Colonic mucosa (tissue), 4 donors: ENCODE measurements around the gene SYNC. TPM values are rescaled to one million over a fixed set of nuclear protein-coding genes. Genes with fewer than 3 reads are reported as not detected.

Source experiments
- DNase-seq: peaks from one replicate; pipeline ENCODE4 v3.0.0-alpha.2; 2020
- H3K27ac ChIP-seq: fragments of 200-600 bp; one replicate; pipeline ENCODE4 v1.8.0; 2021
- H3K27me3 ChIP-seq: fragments of 200-600 bp; one replicate; pipeline ENCODE4 v1.8.0; 2021
- H3K36me3 ChIP-seq: fragments of 200-600 bp; one replicate; pipeline ENCODE4 v1.8.0; 2021
- H3K4me1 ChIP-seq: fragments of 200-600 bp; one replicate; pipeline ENCODE4 v1.8.0; 2021; ENCODE audit warnings: mild to moderate bottlenecking
- H3K4me3 ChIP-seq: fragments of 200-600 bp; one replicate; pipeline ENCODE4 v1.8.0; 2021
- H3K9ac ChIP-seq, 2 donors: one replicate each; pipeline ENCODE4 v1.7.0; 2013; ENCODE audit warnings: control low read depth in 2 of 2, low read depth in 2 of 2, low read length in 2 of 2
- H3K9me3 ChIP-seq: fragments of 200-600 bp; one replicate; pipeline ENCODE4 v1.8.0; 2021
- intact Hi-C: fragments of 100-400 bp; cut with DNase I; formaldehyde crosslinking; loops from one replicate; pipeline ENCODE4 v1.14.1; 2022
- total RNA-seq, 2 donors: library from RNA; stranded (reverse); fragmentation: NEBNext Ultra II Directional in 1 of 2; extraction: Animal tissue kit (Norgen Biotek cat#: 25700) in 1 of 2; gene quantifications; one replicate each; pipeline ENCODE4 v1.2.1, GENCODE V29; 2021
- TF ChIP-seq, protein P1 (sequence below): fragments of 200-600 bp; IDR thresholded peaks from one replicate; pipeline ENCODE4 v1.8.0; 2022; ENCODE audit warnings: antibody characterized with exemption, mild to moderate bottlenecking
- donor health status: healthy.
- donor health status: DM: no; HTN: no; CAD: no.
- donor health status: DM: no; HTN: no; CAD: no.

Gene SYNC
- total RNA-seq, 2 donors from 2014 or later, result 6.6 to 10.6 TPM

- Histone ChIP-seq H3K9me3 (no peaks in the 10 kb centered on the region), H3K9ac (no peak overlapping the region), H3K4me3 (no peak overlapping the region), H3K4me1 (peaks cover under 1% of the 10 kb centered on the region), H3K27me3 (no peaks in the 10 kb centered on the region), H3K27ac (no peak overlapping the region), H3K36me3 (no peaks in the 10 kb centered on the region)
- intact Hi-C loops, result no loop called here
- TF ChIP-seq, protein P1, sequence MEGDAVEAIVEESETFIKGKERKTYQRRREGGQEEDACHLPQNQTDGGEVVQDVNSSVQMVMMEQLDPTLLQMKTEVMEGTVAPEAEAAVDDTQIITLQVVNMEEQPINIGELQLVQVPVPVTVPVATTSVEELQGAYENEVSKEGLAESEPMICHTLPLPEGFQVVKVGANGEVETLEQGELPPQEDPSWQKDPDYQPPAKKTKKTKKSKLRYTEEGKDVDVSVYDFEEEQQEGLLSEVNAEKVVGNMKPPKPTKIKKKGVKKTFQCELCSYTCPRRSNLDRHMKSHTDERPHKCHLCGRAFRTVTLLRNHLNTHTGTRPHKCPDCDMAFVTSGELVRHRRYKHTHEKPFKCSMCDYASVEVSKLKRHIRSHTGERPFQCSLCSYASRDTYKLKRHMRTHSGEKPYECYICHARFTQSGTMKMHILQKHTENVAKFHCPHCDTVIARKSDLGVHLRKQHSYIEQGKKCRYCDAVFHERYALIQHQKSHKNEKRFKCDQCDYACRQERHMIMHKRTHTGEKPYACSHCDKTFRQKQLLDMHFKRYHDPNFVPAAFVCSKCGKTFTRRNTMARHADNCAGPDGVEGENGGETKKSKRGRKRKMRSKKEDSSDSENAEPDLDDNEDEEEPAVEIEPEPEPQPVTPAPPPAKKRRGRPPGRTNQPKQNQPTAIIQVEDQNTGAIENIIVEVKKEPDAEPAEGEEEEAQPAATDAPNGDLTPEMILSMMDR, result no peak
- no peak for DNase-seq
Measured at GRCh38 chr1:32746130-32746529, 43.6 kb upstream of the SYNC start.

GRCh38 chr1:32744071-32744425, 41.5 kb upstream of the SYNC start:
- intact Hi-C loops, result no loop called here
- Histone ChIP-seq H3K27me3 (no peaks in the 10 kb centered on the region), H3K36me3 (no peaks in the 10 kb centered on the region), H3K4me3 (peak overlapping the region; percentile 76), H3K4me1 (peaks cover 4% of the 10 kb centered on the region), H3K9me3 (no peaks in the 10 kb centered on the region), H3K27ac (peak overlapping the region; percentile 95), H3K9ac (peak overlapping the region; percentile 35 to 98)
- TF ChIP-seq, protein P1, result no peak
- no peak for DNase-seq

GRCh38 chr1:32743380-32744070, 41.0 kb upstream of the SYNC start:
- H3K4me3 ChIP-seq, result peak overlapping the region; percentile 76
- TF ChIP-seq, protein P1, result no peak
- peak overlapping the region; percentile 97 to 98 for H3K9ac ChIP-seq
- H3K4me1 ChIP-seq, result peaks cover 4% of the 10 kb centered on the region
- intact Hi-C loops, result no loop called here
- H3K27me3 ChIP-seq, result no peaks in the 10 kb centered on the region
- no peak for DNase-seq
- no peaks in the 10 kb centered on the region for H3K36me3 ChIP-seq
- no peaks in the 10 kb centered on the region for H3K9me3 ChIP-seq
- peak overlapping the region; percentile 95 for H3K27ac ChIP-seq

- H3K27me3 ChIP-seq, result no peaks in the 10 kb centered on the region
- peak overlapping the region; percentile 95 for H3K27ac ChIP-seq
- TF ChIP-seq, protein P1, result no peak
- intact Hi-C loops, result no loop called here
- DNase-seq, result peak; percentile 87
- peaks cover 4% of the 10 kb centered on the region for H3K4me1 ChIP-seq
- H3K4me3 ChIP-seq, result peak overlapping the region; percentile 76
- no peaks in the 10 kb centered on the region for H3K36me3 ChIP-seq
- peak overlapping the region; percentile 97 to 98 for H3K9ac ChIP-seq
- H3K9me3 ChIP-seq, result no peaks in the 10 kb centered on the region
Measured at GRCh38 chr1:32742956-32743355, 40.4 kb upstream of the SYNC start.

DNA sequence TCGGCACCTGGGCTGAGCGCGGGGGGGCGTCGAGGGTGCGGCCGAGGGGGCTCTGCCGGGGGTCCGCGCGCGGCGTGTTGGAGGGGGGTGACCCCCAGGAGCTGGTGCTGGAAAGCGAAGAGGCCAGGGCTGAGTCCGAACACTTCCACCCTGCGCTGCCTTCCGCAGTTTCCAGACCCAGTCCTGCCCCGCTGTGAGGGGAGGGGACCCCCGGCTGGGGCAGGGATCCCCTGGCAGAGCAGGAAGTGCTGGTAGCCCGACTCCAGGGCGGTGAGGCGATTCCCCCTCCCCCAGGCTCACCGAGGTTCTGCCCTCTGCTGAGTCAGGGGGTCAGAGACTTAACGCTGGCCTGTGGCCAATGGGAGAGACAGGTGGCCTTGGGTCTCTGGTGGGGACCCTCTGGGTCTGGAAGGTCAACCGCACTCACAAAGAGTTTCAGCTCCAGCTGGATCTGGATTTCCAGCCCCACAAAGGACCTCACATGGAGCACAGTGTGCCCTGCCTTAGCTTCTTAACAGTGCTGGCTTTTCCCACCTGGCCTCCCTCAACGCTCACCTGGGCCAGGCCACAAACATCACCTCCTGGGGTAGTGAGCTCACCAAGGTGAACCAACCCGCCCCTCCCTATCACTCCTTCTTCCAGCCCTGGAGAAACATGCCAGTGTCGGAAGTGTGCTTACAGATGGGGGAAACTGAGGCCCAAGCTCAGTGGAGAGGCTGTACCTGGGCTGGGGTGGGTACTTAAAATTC, 39.8 kb upstream of the SYNC start:
- DNase-seq, result peak; percentile 50

More for the DNA sequence above, 39.8 kb upstream of the SYNC start:
- Histone ChIP-seq H3K4me1 (peaks cover 4% of the 10 kb centered on the region), H3K27me3 (no peaks in the 10 kb centered on the region), H3K4me3 (peak overlapping the region; percentile 76), H3K36me3 (no peaks in the 10 kb centered on the region), H3K9me3 (no peaks in the 10 kb centered on the region), H3K27ac (peak overlapping the region; percentile 95), H3K9ac (peak overlapping the region; percentile 97 to 98)
- TF ChIP-seq, protein P1, result no peak
- intact Hi-C loops, result no loop called here
